HepG2 (cell line): ENCODE data around the gene GPR15LG. TPM values are rescaled to one million over a fixed set of nuclear protein-coding genes. Genes with fewer than 3 reads are reported as not detected.

ENCODE experiments used
- ATF2 ChIP-seq: sonication (generic); formaldehyde crosslinking; IDR thresholded peaks from 2 replicates; pipeline ENCODE4 v1.4.0; 2020; ENCODE audit warnings: missing genetic modification reagents
- ATRX ChIP-seq: sonication (generic); formaldehyde crosslinking; IDR thresholded peaks from 2 replicates; pipeline ENCODE4 v1.4.0; 2020; ENCODE audit warnings: missing genetic modification reagents, borderline replicate concordance
- EHMT2 ChIP-seq: fragments of 200-600 bp; sonication (generic); IDR thresholded peaks from 2 replicates; pipeline ENCODE4 v1.7.0; 2017; ENCODE audit warnings: antibody characterized with exemption, low read depth, low read length, borderline replicate concordance
- IKZF5 ChIP-seq: IDR thresholded peaks from 2 replicates; pipeline ENCODE4 v1.6.1; 2018; ENCODE audit warnings: missing genetic modification reagents, mild to moderate bottlenecking, missing compliant biosample characterization
- NFKBIZ ChIP-seq: IDR thresholded peaks from 2 replicates; pipeline ENCODE4 v1.6.1; 2018; ENCODE audit warnings: missing genetic modification reagents, missing compliant biosample characterization
- NKX3-1 ChIP-seq: sonication (generic); formaldehyde crosslinking; IDR thresholded peaks from 2 replicates; pipeline ENCODE4 v1.5.0; 2020; ENCODE audit warnings: missing genetic modification reagents
- POLR2G ChIP-seq: fragments of 200-400 bp; formaldehyde crosslinking; IDR thresholded peaks from 2 replicates; pipeline ENCODE4 v1.6.1; 2018; ENCODE audit warnings: mild to moderate bottlenecking, low read depth, low read length, moderate library complexity
- RBAK ChIP-seq: sonication (generic); formaldehyde crosslinking; IDR thresholded peaks from 2 replicates; pipeline ENCODE4 v1.5.1; 2020; ENCODE audit warnings: mild to moderate bottlenecking, missing genetic modification reagents
- REPIN1 ChIP-seq: sonication (generic); formaldehyde crosslinking; IDR thresholded peaks from 2 replicates; pipeline ENCODE4 v1.8.0; 2022; ENCODE audit warnings: missing genetic modification reagents, low read depth, mild to moderate bottlenecking, borderline replicate concordance
- SIX4 ChIP-seq: sonication (generic); formaldehyde crosslinking; IDR thresholded peaks from 2 replicates; pipeline ENCODE4 v1.4.0; 2020; ENCODE audit warnings: missing genetic modification reagents
- SNAI1 ChIP-seq: sonication (generic); formaldehyde crosslinking; IDR thresholded peaks from 2 replicates; pipeline ENCODE4 v1.5.0; 2020; ENCODE audit warnings: mild to moderate bottlenecking, missing genetic modification reagents, borderline replicate concordance
- SP4 ChIP-seq: sonication (generic); formaldehyde crosslinking; IDR thresholded peaks from 2 replicates; pipeline ENCODE4 v1.8.1; 2023; ENCODE audit warnings: mild to moderate bottlenecking, missing genetic modification reagents
- ZNF569 ChIP-seq: sonication (generic); formaldehyde crosslinking; IDR thresholded peaks from 2 replicates; pipeline ENCODE4 v1.5.0; 2020; ENCODE audit warnings: mild to moderate bottlenecking, missing genetic modification reagents, moderate library complexity, borderline replicate concordance
- ZNF639 ChIP-seq: conservative IDR thresholded peaks from 2 replicates; pipeline ENCODE4 v1.6.1; 2018; ENCODE audit warnings: missing genetic modification reagents
- ZSCAN22 ChIP-seq: sonication (generic); formaldehyde crosslinking; IDR thresholded peaks from 2 replicates; pipeline ENCODE4 v1.4.0; 2020; ENCODE audit warnings: mild to moderate bottlenecking, missing genetic modification reagents
- polyA plus RNA-seq, 8 experiments: library from polyadenylated mRNA; depleted of rRNA in 3 of 8; stranded (reverse) in 7 of 8; unstranded in 1 of 8; fragments of >200 nt; fragmentation: Illumina TruSeq in 4 of 8; extraction: Trizol in 4 of 8; gene quantifications; 2 replicates each; pipeline versions ENCODE4 v1.2.1 to v1.2.3, GENCODE V29; 2011 to 2016; ENCODE audit warnings: low read depth in 4 of 8, missing spikeins in 1 of 8, mixed read lengths in 1 of 8; ENCODE audit not compliant: insufficient read depth in 1 of 8
- total RNA-seq, 5 experiments: library from RNA; depleted of rRNA; stranded (reverse); fragments of >200 nt; fragmentation: Illumina TruSeq; extraction: Trizol; gene quantifications; 2 replicates each; pipeline ENCODE4 v1.2.3, GENCODE V29; 2016; ENCODE audit warnings: low read depth in 1 of 5
- TF ChIP-seq, protein P1 (sequence below): sonication (generic); formaldehyde crosslinking; IDR thresholded peaks from 2 replicates; pipeline ENCODE4 v1.5.0; 2020; ENCODE audit warnings: mild to moderate bottlenecking, missing genetic modification reagents, borderline replicate concordance

GPR15LG gene
- total and polyA plus RNA-seq, 2 of the 13 experiments (the other 11 are each of a cell fraction or from before 2014, with no cell fraction given) = not detected

DNA sequence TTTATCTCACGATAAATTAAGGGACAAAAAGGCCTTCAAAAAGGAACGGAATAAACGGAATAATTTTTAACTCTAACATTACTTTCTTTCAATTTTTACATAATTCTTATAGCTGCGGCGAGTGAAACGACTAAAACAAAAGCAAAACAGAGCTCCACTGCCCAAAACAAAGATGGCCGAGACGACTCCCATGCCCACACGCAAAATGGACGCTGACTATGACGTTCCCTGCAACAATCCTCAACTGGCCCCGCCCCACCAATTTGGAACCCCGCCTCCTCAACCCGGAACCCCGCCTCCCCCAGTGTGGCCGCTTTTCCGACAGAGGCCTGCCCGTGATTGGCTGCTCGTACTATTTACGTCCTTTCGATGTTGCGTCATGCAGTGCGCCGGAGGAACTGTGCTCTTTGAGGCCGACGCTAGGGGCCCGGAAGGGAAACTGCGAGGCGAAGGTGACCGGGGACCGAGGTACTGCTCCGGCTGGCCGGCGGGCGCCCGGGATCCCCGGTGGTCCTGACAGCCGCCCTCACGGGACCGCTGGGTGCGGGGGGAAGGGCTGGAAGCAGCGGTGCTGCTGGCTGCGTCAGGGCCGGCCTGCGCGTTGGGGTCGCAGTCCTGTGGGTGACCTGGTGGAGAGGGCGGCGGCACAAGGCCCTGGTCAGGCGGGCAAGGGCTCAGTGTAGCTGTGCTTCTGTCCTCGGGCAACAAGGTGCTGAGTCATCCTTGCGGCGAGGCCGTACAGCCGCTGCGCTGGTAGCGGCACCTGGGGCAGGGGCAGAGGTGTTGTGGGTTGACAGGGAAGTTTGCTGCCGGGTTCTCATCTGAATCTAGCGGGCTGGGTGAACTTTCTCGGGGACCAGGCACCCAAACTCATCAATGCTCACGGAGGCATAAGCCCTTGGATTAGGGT lies 34.2 kb upstream of the GPR15LG start, which contains the start of gene GHITM (continued):
- TF ChIP-seq ATRX (no peak), SNAI1 (peak; percentile 86), POLR2G (peak; percentile 86), SP4 (CRISPR knock-in tag) (peak; percentile 75), ZNF639 (peak; percentile 71), EHMT2 (0 out of 2 replicates have a peak, but pooled peaks have one; percentile 59), REPIN1 (CRISPR knock-in tag) (peak; percentile 89), SIX4 (CRISPR knock-in tag) (no peak), ZNF569 (CRISPR knock-in tag) (no peak), NFKBIZ (CRISPR knock-in tag) (peak; percentile 52; the same call in 1 of the 2 replicates), ZSCAN22 (CRISPR knock-in tag) (no peak), RBAK (CRISPR knock-in tag) (no peak), ATF2 (CRISPR knock-in tag) (0 out of 2 replicates have a peak, but pooled peaks have one; percentile 54), NKX3-1 (peak; percentile 56; the same call in 1 of the 2 replicates), IKZF5 (CRISPR knock-in tag) (peak; percentile 86)
- TF ChIP-seq, protein P1, sequence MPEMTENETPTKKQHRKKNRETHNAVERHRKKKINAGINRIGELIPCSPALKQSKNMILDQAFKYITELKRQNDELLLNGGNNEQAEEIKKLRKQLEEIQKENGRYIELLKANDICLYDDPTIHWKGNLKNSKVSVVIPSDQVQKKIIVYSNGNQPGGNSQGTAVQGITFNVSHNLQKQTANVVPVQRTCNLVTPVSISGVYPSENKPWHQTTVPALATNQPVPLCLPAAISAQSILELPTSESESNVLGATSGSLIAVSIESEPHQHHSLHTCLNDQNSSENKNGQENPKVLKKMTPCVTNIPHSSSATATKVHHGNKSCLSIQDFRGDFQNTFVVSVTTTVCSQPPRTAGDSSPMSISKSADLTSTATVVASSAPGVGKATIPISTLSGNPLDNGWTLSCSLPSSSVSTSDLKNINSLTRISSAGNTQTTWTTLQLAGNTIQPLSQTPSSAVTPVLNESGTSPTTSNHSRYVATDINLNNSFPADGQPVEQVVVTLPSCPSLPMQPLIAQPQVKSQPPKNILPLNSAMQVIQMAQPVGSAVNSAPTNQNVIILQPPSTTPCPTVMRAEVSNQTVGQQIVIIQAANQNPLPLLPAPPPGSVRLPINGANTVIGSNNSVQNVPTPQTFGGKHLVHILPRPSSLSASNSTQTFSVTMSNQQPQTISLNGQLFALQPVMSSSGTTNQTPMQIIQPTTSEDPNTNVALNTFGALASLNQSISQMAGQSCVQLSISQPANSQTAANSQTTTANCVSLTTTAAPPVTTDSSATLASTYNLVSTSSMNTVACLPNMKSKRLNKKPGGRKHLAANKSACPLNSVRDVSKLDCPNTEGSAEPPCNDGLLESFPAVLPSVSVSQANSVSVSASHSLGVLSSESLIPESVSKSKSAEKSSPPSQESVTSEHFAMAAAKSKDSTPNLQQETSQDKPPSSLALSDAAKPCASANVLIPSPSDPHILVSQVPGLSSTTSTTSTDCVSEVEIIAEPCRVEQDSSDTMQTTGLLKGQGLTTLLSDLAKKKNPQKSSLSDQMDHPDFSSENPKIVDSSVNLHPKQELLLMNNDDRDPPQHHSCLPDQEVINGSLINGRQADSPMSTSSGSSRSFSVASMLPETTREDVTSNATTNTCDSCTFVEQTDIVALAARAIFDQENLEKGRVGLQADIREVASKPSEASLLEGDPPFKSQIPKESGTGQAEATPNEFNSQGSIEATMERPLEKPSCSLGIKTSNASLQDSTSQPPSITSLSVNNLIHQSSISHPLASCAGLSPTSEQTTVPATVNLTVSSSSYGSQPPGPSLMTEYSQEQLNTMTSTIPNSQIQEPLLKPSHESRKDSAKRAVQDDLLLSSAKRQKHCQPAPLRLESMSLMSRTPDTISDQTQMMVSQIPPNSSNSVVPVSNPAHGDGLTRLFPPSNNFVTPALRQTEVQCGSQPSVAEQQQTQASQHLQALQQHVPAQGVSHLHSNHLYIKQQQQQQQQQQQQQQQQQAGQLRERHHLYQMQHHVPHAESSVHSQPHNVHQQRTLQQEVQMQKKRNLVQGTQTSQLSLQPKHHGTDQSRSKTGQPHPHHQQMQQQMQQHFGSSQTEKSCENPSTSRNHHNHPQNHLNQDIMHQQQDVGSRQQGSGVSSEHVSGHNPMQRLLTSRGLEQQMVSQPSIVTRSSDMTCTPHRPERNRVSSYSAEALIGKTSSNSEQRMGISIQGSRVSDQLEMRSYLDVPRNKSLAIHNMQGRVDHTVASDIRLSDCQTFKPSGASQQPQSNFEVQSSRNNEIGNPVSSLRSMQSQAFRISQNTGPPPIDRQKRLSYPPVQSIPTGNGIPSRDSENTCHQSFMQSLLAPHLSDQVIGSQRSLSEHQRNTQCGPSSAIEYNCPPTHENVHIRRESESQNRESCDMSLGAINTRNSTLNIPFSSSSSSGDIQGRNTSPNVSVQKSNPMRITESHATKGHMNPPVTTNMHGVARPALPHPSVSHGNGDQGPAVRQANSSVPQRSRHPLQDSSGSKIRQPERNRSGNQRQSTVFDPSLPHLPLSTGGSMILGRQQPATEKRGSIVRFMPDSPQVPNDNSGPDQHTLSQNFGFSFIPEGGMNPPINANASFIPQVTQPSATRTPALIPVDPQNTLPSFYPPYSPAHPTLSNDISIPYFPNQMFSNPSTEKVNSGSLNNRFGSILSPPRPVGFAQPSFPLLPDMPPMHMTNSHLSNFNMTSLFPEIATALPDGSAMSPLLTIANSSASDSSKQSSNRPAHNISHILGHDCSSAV (CRISPR knock-in tag) = no peak
